Measurements from ENCODE around the gene SPIRE1.

DNA sequence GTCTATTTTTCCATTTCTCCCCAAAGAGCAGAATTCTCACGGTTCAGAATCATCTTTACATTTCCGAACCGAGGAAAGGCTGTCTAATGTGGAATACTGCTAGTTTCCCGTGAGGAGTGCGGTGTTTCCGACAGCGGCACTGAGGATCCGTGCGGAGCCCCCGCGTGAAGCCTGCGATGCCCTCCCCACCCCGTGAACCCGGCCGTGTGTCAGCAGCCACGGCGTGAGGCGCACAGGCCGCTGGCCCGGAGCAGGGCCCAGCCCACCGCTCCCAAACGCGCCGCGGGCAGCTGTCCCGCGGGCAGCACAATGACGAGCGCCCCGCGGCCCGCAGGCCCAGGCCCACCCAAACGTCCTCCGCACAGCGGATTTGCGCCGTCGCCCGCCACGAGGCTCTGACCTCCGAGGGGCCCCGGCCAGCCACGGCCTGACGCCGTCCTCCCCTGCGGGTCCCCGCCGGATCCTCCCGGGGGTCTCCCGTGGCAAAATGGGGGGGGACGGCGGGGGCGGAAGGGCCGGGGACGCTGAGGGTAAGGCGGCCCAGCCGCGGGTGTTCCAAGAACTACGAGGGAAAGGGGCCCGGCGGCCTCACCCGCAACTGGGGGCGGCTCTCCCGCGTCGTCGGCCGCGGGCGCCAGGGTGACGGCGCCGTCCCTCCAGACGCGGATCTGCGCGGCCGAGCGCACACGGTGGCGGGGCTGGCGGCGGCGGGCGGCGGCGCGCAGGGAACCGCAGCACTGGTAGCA lies 796 bp downstream of the SPIRE1 start:
- TF ChIP-seq POLR2A (IDR thresholded peaks at IDR 0.05) = no peak
- TF ChIP-seq, protein P1, sequence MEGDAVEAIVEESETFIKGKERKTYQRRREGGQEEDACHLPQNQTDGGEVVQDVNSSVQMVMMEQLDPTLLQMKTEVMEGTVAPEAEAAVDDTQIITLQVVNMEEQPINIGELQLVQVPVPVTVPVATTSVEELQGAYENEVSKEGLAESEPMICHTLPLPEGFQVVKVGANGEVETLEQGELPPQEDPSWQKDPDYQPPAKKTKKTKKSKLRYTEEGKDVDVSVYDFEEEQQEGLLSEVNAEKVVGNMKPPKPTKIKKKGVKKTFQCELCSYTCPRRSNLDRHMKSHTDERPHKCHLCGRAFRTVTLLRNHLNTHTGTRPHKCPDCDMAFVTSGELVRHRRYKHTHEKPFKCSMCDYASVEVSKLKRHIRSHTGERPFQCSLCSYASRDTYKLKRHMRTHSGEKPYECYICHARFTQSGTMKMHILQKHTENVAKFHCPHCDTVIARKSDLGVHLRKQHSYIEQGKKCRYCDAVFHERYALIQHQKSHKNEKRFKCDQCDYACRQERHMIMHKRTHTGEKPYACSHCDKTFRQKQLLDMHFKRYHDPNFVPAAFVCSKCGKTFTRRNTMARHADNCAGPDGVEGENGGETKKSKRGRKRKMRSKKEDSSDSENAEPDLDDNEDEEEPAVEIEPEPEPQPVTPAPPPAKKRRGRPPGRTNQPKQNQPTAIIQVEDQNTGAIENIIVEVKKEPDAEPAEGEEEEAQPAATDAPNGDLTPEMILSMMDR (IDR thresholded peaks at IDR 0.05) = no peak

Measured in Peyer's patch (tissue), 4 donors.